H9 (cell line): Measurements from ENCODE around the gene EED. TPM values are rescaled to one million over a fixed set of nuclear protein-coding genes. Genes with fewer than 3 reads are reported as not detected.

Experiments
- DNase-seq: peaks from one replicate; pipeline ENCODE4 v3.0.0-alpha.2; 2017
- H2AFZ ChIP-seq: one replicate; pipeline ENCODE4 v1.6.1; 2013; ENCODE audit warnings: mild to moderate bottlenecking, low read length, control low read depth, moderate library complexity
- H2AK5ac ChIP-seq: 2 replicates; pipeline ENCODE4 v1.6.1; 2013; ENCODE audit warnings: low read length, control low read depth, mixed read lengths; ENCODE audit not compliant: insufficient read length
- H2BK120ac ChIP-seq: one replicate; pipeline ENCODE4 v1.6.1; 2013; ENCODE audit warnings: low read depth, mild to moderate bottlenecking, low read length, control low read depth, inconsistent platforms; ENCODE audit not compliant: poor library complexity, severe bottlenecking
- H2BK12ac ChIP-seq: 2 replicates; pipeline ENCODE4 v1.6.1; 2013; ENCODE audit warnings: low read length, control low read depth, mixed read lengths, low read depth; ENCODE audit not compliant: insufficient read length
- H2BK15ac ChIP-seq: 2 replicates; pipeline ENCODE4 v1.6.1; 2013; ENCODE audit warnings: low read depth, low read length, control low read depth
- H2BK20ac ChIP-seq: one replicate; pipeline ENCODE4 v1.6.1; 2013; ENCODE audit warnings: low read depth, mild to moderate bottlenecking, low read length, control low read depth, inconsistent platforms; ENCODE audit not compliant: poor library complexity, severe bottlenecking
- H2BK5ac ChIP-seq: 2 replicates; pipeline ENCODE4 v1.6.1; 2013; ENCODE audit warnings: low read length, control low read depth, mixed read lengths; ENCODE audit not compliant: insufficient read length
- H3K14ac ChIP-seq: 2 replicates; pipeline ENCODE4 v1.6.1; 2013; ENCODE audit warnings: low read length, control low read depth; ENCODE audit not compliant: insufficient read depth
- H3K18ac ChIP-seq: 2 replicates; pipeline ENCODE4 v1.6.1; 2013; ENCODE audit warnings: low read depth, mild to moderate bottlenecking, mixed read lengths, low read length, control low read depth; ENCODE audit not compliant: insufficient read length
- H3K23ac ChIP-seq: 2 replicates; pipeline ENCODE4 v1.6.1; 2013; ENCODE audit warnings: low read length, control low read depth, mixed read lengths, low read depth; ENCODE audit not compliant: insufficient read length
- H3K23me2 ChIP-seq: 2 replicates; pipeline ENCODE4 v1.6.1; 2013; ENCODE audit warnings: low read depth, mild to moderate bottlenecking, mixed read lengths, low read length, control low read depth; ENCODE audit not compliant: insufficient read length, poor library complexity, severe bottlenecking
- H3K27ac ChIP-seq: 2 replicates; pipeline ENCODE4 v1.5.1; 2013; ENCODE audit warnings: low read length, control low read depth, mixed read lengths, low read depth; ENCODE audit not compliant: insufficient read length
- H3K27me3 ChIP-seq: 2 replicates; pipeline ENCODE4 v1.6.1; 2013; ENCODE audit warnings: low read length, control low read depth, inconsistent platforms; ENCODE audit not compliant: insufficient read depth
- H3K4ac ChIP-seq: 2 replicates; pipeline ENCODE4 v1.6.1; 2013; ENCODE audit warnings: low read depth, mild to moderate bottlenecking, control low read depth, inconsistent platforms, low read length, moderate library complexity
- H3K4me1 ChIP-seq: 2 replicates; pipeline ENCODE4 v1.6.1; 2013; ENCODE audit warnings: low read length, control low read depth, inconsistent platforms; ENCODE audit not compliant: insufficient read depth
- H3K4me2 ChIP-seq: 2 replicates; pipeline ENCODE4 v1.6.1; 2013; ENCODE audit warnings: low read length, control low read depth, mixed read lengths; ENCODE audit not compliant: insufficient read length, insufficient read depth
- H3K56ac ChIP-seq: 2 replicates; pipeline ENCODE4 v1.6.1; 2013; ENCODE audit warnings: low read depth, mild to moderate bottlenecking, mixed read lengths, low read length, control low read depth; ENCODE audit not compliant: insufficient read length
- H3K79me1 ChIP-seq: 2 replicates; pipeline ENCODE4 v1.6.1; 2013; ENCODE audit warnings: low read depth, mild to moderate bottlenecking, moderate library complexity, low read length, control low read depth, inconsistent platforms; ENCODE audit not compliant: insufficient read depth, poor library complexity, severe bottlenecking
- H3K79me2 ChIP-seq: 2 replicates; pipeline ENCODE4 v1.6.1; 2013; ENCODE audit warnings: low read length, control low read depth, inconsistent platforms; ENCODE audit not compliant: insufficient read depth
- H3K9ac ChIP-seq: 2 replicates; pipeline ENCODE4 v1.6.1; 2013; ENCODE audit warnings: low read length, control low read depth, mixed read lengths; ENCODE audit not compliant: insufficient read length; ENCODE audit errors: extremely low read depth
- H3K9me3 ChIP-seq: one replicate; pipeline ENCODE4 v1.6.1; 2013; ENCODE audit warnings: low read depth, low read length, inconsistent platforms; ENCODE audit not compliant: control insufficient read depth
- H3T11ph ChIP-seq: one replicate; pipeline ENCODE4 v1.6.1; 2013; ENCODE audit warnings: mild to moderate bottlenecking, low read length, control low read depth, inconsistent platforms
- H4K20me1 ChIP-seq: one replicate; pipeline ENCODE4 v1.6.1; 2013; ENCODE audit not compliant: control insufficient read depth, insufficient read length, insufficient read depth
- H4K5ac ChIP-seq: 2 replicates; pipeline ENCODE4 v1.6.1; 2013; ENCODE audit warnings: low read depth, mild to moderate bottlenecking, mixed read lengths, low read length, control low read depth; ENCODE audit not compliant: insufficient read length
- H4K8ac ChIP-seq: replicated peaks from 2 replicates; pipeline ENCODE4 v1.6.1; 2013; ENCODE audit warnings: low read length, control low read depth, mixed read lengths, low read depth; ENCODE audit not compliant: insufficient read length
- H4K91ac ChIP-seq: 2 replicates; pipeline ENCODE4 v1.6.1; 2013; ENCODE audit warnings: low read depth, mild to moderate bottlenecking, moderate library complexity, mixed read lengths, low read length, control low read depth; ENCODE audit not compliant: insufficient read length
- H3K27ac Mint-ChIP-seq, 3 experiments: 2 replicates in 2 of 3; 3 replicates in 1 of 3; pipeline ENCODE4 v1.8.0; 2020 to 2021; ENCODE audit warnings: mixed read lengths in 3 of 3, mild to moderate bottlenecking in 1 of 3, moderate library complexity in 1 of 3
- H3K27me3 Mint-ChIP-seq: 2 replicates; pipeline ENCODE4 v1.8.0; 2021; ENCODE audit warnings: low read depth, mild to moderate bottlenecking, moderate library complexity, mixed read lengths
- H3K36me3 Mint-ChIP-seq, 3 experiments: 2 replicates in 2 of 3; 3 replicates in 1 of 3; pipeline ENCODE4 v1.8.0; 2020 to 2021; ENCODE audit warnings: low read depth in 3 of 3, mixed read lengths in 3 of 3; ENCODE audit not compliant: insufficient read depth in 1 of 3
- H3K4me1 Mint-ChIP-seq, 2 experiments: 2 replicates each; pipeline ENCODE4 v1.8.0; 2020; ENCODE audit warnings: mixed read lengths in 2 of 2
- H3K4me3 Mint-ChIP-seq, 2 experiments: 2 replicates in 1 of 2; 3 replicates in 1 of 2; pipeline ENCODE4 v1.8.0; 2020 to 2021; ENCODE audit warnings: mild to moderate bottlenecking in 2 of 2, mixed read lengths in 2 of 2, moderate library complexity in 1 of 2
- H3K9me3 Mint-ChIP-seq, 2 experiments: 2 replicates in 1 of 2; 3 replicates in 1 of 2; pipeline ENCODE4 v1.8.0; 2020; ENCODE audit warnings: mild to moderate bottlenecking in 2 of 2, mixed read lengths in 2 of 2, moderate library complexity in 1 of 2
- CTCF ChIP-seq: fragments of 200-600 bp; sonication (generic); conservative IDR thresholded peaks from 3 replicates; pipeline ENCODE4 v1.8.0; 2021; ENCODE audit warnings: antibody characterized with exemption, mild to moderate bottlenecking
- WGBS: extraction: QIAGEN DNeasy Blood & Tissue Kit; methylation state at CpG from one replicate; pipeline ENCODE4 v1.1.7; 2013; ENCODE audit warnings: missing lambda C conversion rate, low lambda C conversion rate, mixed read lengths; ENCODE audit not compliant: insufficient read length; ENCODE audit errors: extremely low coverage; 5-methylcytosine and 5-hydroxymethylcytosine counted together
- total RNA-seq: library from RNA; stranded (reverse); gene quantifications from 2 replicates; pipeline ENCODE4 v1.2.1, GENCODE V29; 2021

The EED gene
- total RNA-seq, 1 experiment from 2014 or later, result 34.1 TPM

DNA sequence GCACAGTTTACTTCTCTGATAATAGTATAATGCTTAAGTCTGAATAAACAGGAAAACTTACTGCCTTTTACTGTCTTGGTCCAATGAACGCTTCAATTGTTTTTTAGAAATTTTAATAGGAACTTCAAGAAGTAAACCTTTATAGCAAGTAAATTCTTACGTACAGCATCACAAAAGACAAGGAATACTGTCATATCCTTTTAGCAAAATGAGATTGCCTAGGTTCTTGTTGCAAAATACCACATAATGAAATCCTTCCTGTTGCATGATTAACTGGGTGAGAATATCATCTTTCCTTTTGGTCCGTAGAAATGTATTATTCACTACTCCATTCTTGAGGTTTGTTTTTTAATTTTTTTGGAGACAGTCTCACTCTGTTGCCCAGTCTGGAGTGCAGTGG, 35.2 kb downstream of the EED start:
- Histone ChIP-seq H4K5ac (no peak overlapping the region), H3K27ac (no peak overlapping the region), H2AK5ac (no peak overlapping the region), H4K91ac (no peak overlapping the region), H3K9ac (no peak overlapping the region), H2BK12ac (no peak overlapping the region), H3K14ac (no peak overlapping the region), H2BK15ac (no peak overlapping the region), H3K27me3 (no peaks in the 10 kb centered on the region), H4K8ac (no peak overlapping the region), H2BK20ac (no peak overlapping the region), H3K56ac (no peak overlapping the region), H3K4me1 (no peaks in the 10 kb centered on the region), H3K79me1 (peaks cover 3% of the 10 kb centered on the region), H3K18ac (no peak overlapping the region), H3K23ac (no peak overlapping the region), H2BK5ac (no peak overlapping the region), H3T11ph (no peak overlapping the region), H2AFZ (no peak overlapping the region), H2BK120ac (no peak overlapping the region), H3K9me3 (no peaks in the 10 kb centered on the region), H3K4me2 (no peak overlapping the region), H4K20me1 (no peaks in the 10 kb centered on the region), H3K23me2 (no peaks in the 10 kb centered on the region), H3K79me2 (no peaks in the 10 kb centered on the region), H3K4ac (no peak overlapping the region)
- Mint-ChIP-seq H3K27ac (no peak overlapping the region), H3K4me3 (no peak overlapping the region), H3K9me3 (no peaks in the 10 kb centered on the region), H3K4me1 (peaks cover 4 to 5% of the 10 kb centered on the region in 2 experiments), H3K36me3 (peaks cover 12 to 35% (median 27%) of the 10 kb centered on the region in 3 experiments; a peak in 6 of 7 replicates), H3K27me3 (no peaks in the 10 kb centered on the region)
- no peak for TF ChIP-seq CTCF
- DNase-seq, result no peak
- no CpG with 5 or more reads among the region's 3 CpGs for WGBS
